Measurements from ENCODE around the gene SYT8.
"Not testable (repeated sequence)": the region's sequence is repeated elsewhere in the genome, so short reads cannot be mapped to it uniquely, and the experiment has no call there.

SYT8 gene

GRCh38 chr11:1875851-1876301 lies 41.1 kb downstream of the SYT8 start:
- DNase-seq, result not testable (repeated sequence)

GRCh38 chr11:1876361-1877063 lies 41.7 kb downstream of the SYT8 start:
- no peak for DNase-seq

- DNase-seq, result no peak
These were observed 42.7 kb downstream of the SYT8 start for GRCh38 chr11:1877211-1878136.

GRCh38 chr11:1878137-1879031 lies 43.6 kb downstream of the SYT8 start:
- no peak for DNase-seq

GRCh38 chr11:1879342-1879940 lies 44.7 kb downstream of the SYT8 start:
- DNase-seq, result no peak

- no peak for DNase-seq
These were observed 45.3 kb downstream of the SYT8 start for GRCh38 chr11:1879941-1880720.

- no peak for DNase-seq
These were observed 46.1 kb downstream of the SYT8 start for GRCh38 chr11:1880746-1881441.

GRCh38 chr11:1881442-1882264 lies 46.9 kb downstream of the SYT8 start:
- DNase-seq, result no peak

GRCh38 chr11:1882265-1883238 lies 47.8 kb downstream of the SYT8 start:
- peak; percentile 85 for DNase-seq

- no peak for DNase-seq
These were observed 48.8 kb downstream of the SYT8 start for GRCh38 chr11:1883346-1884302.

GRCh38 chr11:1884303-1884700 lies 49.5 kb downstream of the SYT8 start:
- DNase-seq, result no peak

GRCh38 chr11:1886551-1886950 lies 51.8 kb downstream of the SYT8 start:
- not testable (repeated sequence) for DNase-seq
